HG03565 (cell line): ENCODE results near the gene PJA1.
A peak's percentile ranks its signal among the peaks of the same experiment; 100 is the strongest.

Experiments
- ATAC-seq: cut with Tn5 transposase; IDR thresholded peaks from one replicate; pipeline ENCODE4 v1.9.1; 2021; ENCODE audit warnings: mild to moderate bottlenecking, moderate library complexity; ENCODE audit not compliant: unreplicated experiment

PJA1 gene, protein sequence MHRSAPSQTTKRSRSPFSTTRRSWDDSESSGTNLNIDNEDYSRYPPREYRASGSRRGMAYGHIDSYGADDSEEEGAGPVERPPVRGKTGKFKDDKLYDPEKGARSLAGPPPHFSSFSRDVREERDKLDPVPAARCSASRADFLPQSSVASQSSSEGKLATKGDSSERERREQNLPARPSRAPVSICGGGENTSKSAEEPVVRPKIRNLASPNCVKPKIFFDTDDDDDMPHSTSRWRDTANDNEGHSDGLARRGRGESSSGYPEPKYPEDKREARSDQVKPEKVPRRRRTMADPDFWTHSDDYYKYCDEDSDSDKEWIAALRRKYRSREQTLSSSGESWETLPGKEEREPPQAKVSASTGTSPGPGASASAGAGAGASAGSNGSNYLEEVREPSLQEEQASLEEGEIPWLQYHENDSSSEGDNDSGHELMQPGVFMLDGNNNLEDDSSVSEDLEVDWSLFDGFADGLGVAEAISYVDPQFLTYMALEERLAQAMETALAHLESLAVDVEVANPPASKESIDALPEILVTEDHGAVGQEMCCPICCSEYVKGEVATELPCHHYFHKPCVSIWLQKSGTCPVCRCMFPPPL

DNA sequence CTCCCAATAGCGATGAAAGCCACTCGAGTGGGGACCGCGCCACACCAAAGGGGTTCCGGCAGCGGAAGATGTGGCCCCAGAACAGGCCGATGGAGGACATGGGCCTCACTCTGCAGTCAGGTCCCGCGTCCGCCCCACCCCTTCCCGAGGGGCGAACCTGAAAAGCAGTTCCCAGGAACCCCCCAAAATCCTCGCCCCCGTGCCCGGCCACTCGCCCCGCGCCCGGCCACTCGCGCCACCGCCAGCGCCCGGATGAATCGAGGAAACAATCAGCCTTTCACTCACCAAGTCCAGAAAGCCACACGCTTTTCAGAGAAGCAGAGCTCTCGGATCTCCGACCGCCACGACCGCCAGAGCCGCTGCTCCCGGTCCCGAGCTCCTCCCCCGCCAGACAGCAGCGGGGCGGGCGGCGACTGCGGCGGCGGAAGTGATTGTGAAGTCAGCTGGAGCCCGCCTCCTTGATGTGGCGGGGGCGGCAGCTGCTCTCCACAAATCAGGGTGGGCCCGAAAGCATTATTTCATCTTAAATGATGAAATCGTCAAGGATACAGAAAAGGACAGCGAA, at the start of gene PJA1:
TSS of gene PJA1 (minus strand) at position 367 of the 565 bp plus-strand sequence. CDS start 2,380 bp downstream, outside the sequence.
- peak; percentile 71 for ATAC-seq

GRCh38 chrX:69214463-69214862, 49.2 kb upstream of the PJA1 start:
- no peak for ATAC-seq

DNA sequence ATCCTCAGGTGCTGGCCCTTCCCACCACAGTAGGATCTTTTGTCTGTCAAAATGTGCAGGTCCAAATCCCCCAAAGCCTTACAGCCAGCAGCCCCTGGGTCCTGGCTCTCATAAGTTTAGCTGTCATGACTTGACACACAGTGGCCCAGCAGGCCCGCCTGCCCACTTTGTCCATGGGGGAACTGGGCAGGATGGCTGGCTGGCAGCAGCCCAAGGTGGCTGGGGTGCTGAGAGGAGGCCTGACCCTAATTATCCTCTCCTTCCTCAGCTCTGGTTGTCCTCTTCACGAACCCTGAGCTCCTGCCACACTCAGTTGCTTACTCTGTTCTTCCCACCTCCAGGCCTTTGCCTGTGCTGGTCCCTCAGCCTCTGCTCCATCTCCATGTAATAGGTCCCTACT, 46.4 kb upstream of the PJA1 start:
- ATAC-seq: no peak

DNA sequence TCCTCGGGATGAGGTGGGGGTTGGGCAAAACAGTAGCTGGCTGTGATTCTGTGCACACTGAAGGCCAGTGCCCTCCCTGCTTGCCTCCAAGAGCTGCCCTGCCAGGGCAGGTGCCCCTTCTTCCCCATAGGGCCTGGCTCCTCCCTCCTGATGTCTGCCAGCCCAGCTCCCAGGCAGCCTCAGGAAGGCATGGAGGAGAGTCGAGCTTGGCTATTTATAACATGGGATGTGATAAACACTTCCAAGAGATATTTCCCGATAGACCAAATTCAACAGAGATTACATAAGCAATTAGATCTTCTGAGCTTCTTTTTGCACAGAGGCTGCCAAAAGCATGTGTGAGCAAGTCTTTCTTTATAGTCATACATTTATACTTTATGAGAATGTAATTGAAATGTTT, 45.3 kb upstream of the PJA1 start:
- ATAC-seq: no peak

DNA sequence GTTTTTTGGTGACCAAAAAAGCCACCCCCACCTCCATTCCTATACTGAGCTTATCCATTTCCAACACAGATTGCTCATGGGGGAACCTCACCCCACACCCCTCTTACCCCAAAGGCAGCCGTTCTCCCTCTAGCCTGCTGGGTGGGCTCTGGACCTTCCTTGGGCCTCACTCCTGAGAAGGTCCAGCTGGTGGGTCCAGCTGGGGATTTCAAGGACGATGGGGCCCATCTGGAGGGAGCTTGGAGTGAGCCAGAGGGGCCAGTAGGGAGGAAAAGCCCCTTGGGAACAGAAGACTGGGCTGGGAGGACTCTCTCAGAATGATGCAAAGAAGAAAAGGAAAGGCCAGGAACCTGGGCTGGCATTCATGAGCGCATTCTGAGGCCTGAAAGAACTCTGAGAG, 42.0 kb upstream of the PJA1 start:
- no peak for ATAC-seq

- no peak for ATAC-seq
These were observed 38.4 kb upstream of the PJA1 start for GRCh38 chrX:69203638-69204037.

GRCh38 chrX:69197690-69198089, 32.4 kb upstream of the PJA1 start:
- no peak for ATAC-seq

- ATAC-seq: no peak
These were observed 31.4 kb upstream of the PJA1 start for GRCh38 chrX:69196666-69197065.

- ATAC-seq: no peak
These were observed 30.6 kb upstream of the PJA1 start for GRCh38 chrX:69195810-69196209.

- ATAC-seq: no peak
These were observed 29.9 kb upstream of the PJA1 start for GRCh38 chrX:69195192-69195591.

GRCh38 chrX:69192603-69193002, 27.4 kb upstream of the PJA1 start:
- ATAC-seq: no peak

DNA sequence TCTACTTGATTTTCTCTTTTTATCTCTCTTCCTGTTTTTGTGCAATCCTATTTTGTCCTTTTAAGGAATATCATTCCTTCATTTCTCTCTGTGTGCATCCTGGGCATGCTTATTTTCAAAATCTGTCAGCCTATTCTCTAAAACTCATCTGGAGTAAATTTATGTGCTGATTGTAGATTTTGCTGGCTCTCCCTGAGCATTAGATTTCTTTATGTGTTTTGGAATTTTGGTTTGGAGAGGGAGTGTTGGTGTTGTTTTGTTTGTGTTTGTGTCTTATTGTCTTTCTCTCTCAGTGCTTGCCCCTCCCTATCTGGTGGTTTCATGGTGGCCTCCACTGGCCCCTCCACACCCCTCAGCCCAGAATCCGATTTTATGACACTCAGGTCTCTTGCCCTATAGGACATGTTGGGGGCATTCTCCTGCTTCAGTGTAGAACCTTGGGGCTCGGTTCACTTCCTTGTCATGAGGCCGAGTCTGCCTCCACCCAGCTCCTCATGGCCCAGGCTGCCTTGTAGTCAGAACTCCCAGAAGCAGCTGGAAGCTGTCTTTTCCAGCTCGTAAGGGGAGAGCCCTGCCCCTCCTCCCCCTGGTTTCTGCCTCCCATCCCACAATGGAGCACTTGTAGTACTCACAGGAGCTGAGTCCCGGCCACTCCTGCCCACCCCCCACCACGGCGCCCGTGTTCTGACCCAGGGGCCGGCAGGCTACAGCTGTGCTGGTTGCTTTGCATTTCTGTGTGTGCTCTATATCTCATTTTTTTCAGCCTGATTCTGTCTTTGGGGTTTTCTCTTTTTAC, 24.5 kb upstream of the PJA1 start:
- no peak for ATAC-seq

- no peak for ATAC-seq
These were observed 21.4 kb upstream of the PJA1 start for GRCh38 chrX:69186651-69187050.

DNA sequence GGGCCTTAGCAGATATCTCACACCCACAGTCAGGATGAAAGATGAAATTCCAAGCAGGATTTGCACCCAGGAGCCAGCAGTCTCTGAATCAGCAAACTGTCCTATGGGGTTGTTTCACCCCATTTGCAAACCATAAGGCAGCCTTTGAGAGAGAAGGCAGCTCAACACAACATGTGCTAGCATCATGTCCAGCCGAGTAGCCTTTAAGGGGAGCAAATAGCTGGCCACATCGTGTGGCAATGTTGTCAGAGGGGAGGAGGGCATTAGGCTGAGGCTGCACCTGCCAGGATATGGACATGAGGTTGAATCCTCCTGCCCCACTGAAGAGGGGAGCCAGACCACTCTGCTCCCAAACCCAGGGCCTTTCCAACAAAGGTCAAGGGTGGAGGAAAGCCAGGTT, 20.6 kb upstream of the PJA1 start:
- ATAC-seq: no peak

- no peak for ATAC-seq
These were observed 19.9 kb upstream of the PJA1 start for GRCh38 chrX:69185141-69185540.

DNA sequence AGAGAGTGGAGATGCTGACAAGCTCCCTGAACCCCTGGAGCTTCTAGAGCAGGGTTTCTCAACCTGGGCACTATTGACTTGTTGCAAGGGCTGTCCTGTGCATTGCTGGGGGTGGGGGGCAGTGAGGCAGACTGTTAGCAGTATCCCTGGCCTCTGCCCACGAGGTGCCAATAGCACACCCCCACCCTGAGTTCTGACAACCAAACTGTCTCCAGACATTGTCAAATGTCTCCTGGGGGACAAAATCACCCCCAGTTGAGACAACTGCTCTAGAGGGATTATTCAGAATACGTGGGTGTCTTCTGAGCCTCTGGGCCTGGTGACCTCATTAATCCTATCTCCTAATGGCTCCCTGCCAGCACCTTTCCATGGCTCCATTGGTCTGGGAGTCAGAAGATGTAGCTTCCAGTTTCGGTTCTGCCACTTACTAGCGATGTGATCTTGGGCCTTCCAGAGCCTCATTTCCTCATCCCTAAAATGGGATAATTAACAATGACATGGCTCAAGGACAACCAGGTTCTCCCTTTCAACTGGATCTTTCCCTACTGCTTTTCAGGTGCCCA, 17.6 kb upstream of the PJA1 start:
- no peak for ATAC-seq

DNA sequence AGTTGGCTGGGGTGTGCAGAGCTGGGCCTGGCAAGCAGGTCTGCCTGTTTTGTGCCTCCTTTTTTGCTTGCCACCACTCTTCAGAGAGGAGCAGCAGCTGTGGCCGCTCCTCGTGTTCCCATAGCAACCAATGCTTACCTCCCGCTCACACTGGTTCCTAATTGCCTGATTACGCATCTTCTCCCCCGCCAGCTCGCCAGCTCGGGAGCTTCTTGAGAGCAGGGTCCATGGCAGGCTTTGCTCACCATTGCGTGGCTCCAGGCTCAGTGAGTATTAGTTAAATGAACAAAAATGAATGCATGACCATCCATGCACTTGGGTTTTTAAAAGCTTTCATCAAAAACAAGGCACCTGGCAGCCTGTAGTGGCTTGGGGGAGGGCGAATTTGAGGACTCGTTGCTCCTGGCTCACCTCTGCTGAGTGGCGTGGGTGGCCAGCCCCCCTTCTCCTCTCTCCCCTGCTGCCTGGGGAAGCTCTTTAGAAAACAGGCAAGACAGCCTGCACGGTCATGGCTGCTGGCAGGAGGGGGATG, 14.2 kb upstream of the PJA1 start:
- no peak for ATAC-seq

DNA sequence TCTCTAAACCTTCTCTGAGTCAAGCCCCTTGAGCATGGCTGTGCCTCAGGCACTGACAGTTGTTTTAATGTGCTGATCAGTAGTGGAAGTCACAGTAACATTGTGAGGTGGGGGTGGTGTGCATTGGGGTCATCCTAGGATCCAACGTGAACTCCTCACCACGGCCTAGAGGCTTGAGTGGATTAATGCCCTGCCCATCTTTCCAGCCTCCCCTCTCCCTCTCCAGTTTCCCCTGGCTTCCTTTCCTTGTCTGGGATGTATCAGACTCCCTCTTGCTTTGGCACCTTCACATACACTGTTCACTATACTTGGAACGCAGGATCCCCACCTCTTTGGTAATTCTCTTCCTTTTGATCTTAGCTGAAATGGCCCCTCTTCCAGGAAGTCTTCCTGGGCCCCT, 13.3 kb upstream of the PJA1 start:
- ATAC-seq: no peak

DNA sequence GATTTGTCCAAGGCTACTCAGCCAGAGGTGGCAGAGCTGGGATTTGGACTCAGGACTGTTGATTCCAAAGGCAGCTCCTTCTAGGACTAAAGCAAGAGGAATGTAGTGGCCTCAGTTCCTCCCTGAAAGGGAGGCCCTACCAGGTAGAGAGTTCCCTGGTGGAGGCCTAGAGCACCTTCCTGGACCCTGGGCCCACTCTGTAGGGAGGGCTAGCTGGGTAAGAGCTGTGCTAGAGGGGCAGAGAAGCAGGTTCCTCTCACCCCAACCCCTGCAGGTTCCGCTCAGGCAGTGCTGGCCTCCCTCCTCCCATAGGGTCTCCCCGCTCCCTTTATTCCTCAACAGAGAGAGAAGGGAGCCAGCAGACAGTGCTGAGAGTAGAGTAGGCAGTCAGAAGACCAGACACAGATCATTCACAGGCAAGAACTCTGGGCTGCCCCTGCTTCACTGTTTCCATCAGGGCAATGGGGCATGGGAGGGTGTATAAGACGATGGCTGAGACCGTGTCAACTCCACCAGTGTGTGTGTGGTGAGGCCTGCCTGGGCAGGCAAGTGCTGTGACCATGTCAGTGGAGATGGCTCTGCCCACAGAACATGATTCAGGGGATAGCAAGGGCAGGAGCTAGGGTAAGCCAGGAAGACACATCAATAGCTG, 12.4 kb upstream of the PJA1 start:
- ATAC-seq: no peak

GRCh38 chrX:69176053-69176452, 10.8 kb upstream of the PJA1 start:
- no peak for ATAC-seq
